H9 (cell line): ENCODE results near the gene SDK2. TPM values are rescaled to one million over a fixed set of nuclear protein-coding genes. Genes with fewer than 3 reads are reported as not detected.

Source experiments
- DNase-seq: peaks from one replicate; pipeline ENCODE4 v3.0.0-alpha.2; 2017
- H2AFZ ChIP-seq: one replicate; pipeline ENCODE4 v1.6.1; 2013; ENCODE audit warnings: mild to moderate bottlenecking, low read length, control low read depth, moderate library complexity
- H2AK5ac ChIP-seq: 2 replicates; pipeline ENCODE4 v1.6.1; 2013; ENCODE audit warnings: low read length, control low read depth, mixed read lengths; ENCODE audit not compliant: insufficient read length
- H2BK120ac ChIP-seq: one replicate; pipeline ENCODE4 v1.6.1; 2013; ENCODE audit warnings: low read depth, mild to moderate bottlenecking, low read length, control low read depth, inconsistent platforms; ENCODE audit not compliant: poor library complexity, severe bottlenecking
- H2BK12ac ChIP-seq: 2 replicates; pipeline ENCODE4 v1.6.1; 2013; ENCODE audit warnings: low read length, control low read depth, mixed read lengths, low read depth; ENCODE audit not compliant: insufficient read length
- H2BK15ac ChIP-seq: 2 replicates; pipeline ENCODE4 v1.6.1; 2013; ENCODE audit warnings: low read depth, low read length, control low read depth
- H2BK20ac ChIP-seq: one replicate; pipeline ENCODE4 v1.6.1; 2013; ENCODE audit warnings: low read depth, mild to moderate bottlenecking, low read length, control low read depth, inconsistent platforms; ENCODE audit not compliant: poor library complexity, severe bottlenecking
- H2BK5ac ChIP-seq: 2 replicates; pipeline ENCODE4 v1.6.1; 2013; ENCODE audit warnings: low read length, control low read depth, mixed read lengths; ENCODE audit not compliant: insufficient read length
- H3K14ac ChIP-seq: 2 replicates; pipeline ENCODE4 v1.6.1; 2013; ENCODE audit warnings: low read length, control low read depth; ENCODE audit not compliant: insufficient read depth
- H3K18ac ChIP-seq: 2 replicates; pipeline ENCODE4 v1.6.1; 2013; ENCODE audit warnings: low read depth, mild to moderate bottlenecking, mixed read lengths, low read length, control low read depth; ENCODE audit not compliant: insufficient read length
- H3K23ac ChIP-seq: 2 replicates; pipeline ENCODE4 v1.6.1; 2013; ENCODE audit warnings: low read length, control low read depth, mixed read lengths, low read depth; ENCODE audit not compliant: insufficient read length
- H3K23me2 ChIP-seq: 2 replicates; pipeline ENCODE4 v1.6.1; 2013; ENCODE audit warnings: low read depth, mild to moderate bottlenecking, mixed read lengths, low read length, control low read depth; ENCODE audit not compliant: insufficient read length, poor library complexity, severe bottlenecking
- H3K27ac ChIP-seq: 2 replicates; pipeline ENCODE4 v1.5.1; 2013; ENCODE audit warnings: low read length, control low read depth, mixed read lengths, low read depth; ENCODE audit not compliant: insufficient read length
- H3K27me3 ChIP-seq: 2 replicates; pipeline ENCODE4 v1.6.1; 2013; ENCODE audit warnings: low read length, control low read depth, inconsistent platforms; ENCODE audit not compliant: insufficient read depth
- H3K4ac ChIP-seq: 2 replicates; pipeline ENCODE4 v1.6.1; 2013; ENCODE audit warnings: low read depth, mild to moderate bottlenecking, control low read depth, inconsistent platforms, low read length, moderate library complexity
- H3K4me1 ChIP-seq: 2 replicates; pipeline ENCODE4 v1.6.1; 2013; ENCODE audit warnings: low read length, control low read depth, inconsistent platforms; ENCODE audit not compliant: insufficient read depth
- H3K4me2 ChIP-seq: 2 replicates; pipeline ENCODE4 v1.6.1; 2013; ENCODE audit warnings: low read length, control low read depth, mixed read lengths; ENCODE audit not compliant: insufficient read length, insufficient read depth
- H3K56ac ChIP-seq: 2 replicates; pipeline ENCODE4 v1.6.1; 2013; ENCODE audit warnings: low read depth, mild to moderate bottlenecking, mixed read lengths, low read length, control low read depth; ENCODE audit not compliant: insufficient read length
- H3K79me1 ChIP-seq: 2 replicates; pipeline ENCODE4 v1.6.1; 2013; ENCODE audit warnings: low read depth, mild to moderate bottlenecking, moderate library complexity, low read length, control low read depth, inconsistent platforms; ENCODE audit not compliant: insufficient read depth, poor library complexity, severe bottlenecking
- H3K79me2 ChIP-seq: 2 replicates; pipeline ENCODE4 v1.6.1; 2013; ENCODE audit warnings: low read length, control low read depth, inconsistent platforms; ENCODE audit not compliant: insufficient read depth
- H3K9ac ChIP-seq: 2 replicates; pipeline ENCODE4 v1.6.1; 2013; ENCODE audit warnings: low read length, control low read depth, mixed read lengths; ENCODE audit not compliant: insufficient read length; ENCODE audit errors: extremely low read depth
- H3K9me3 ChIP-seq: one replicate; pipeline ENCODE4 v1.6.1; 2013; ENCODE audit warnings: low read depth, low read length, inconsistent platforms; ENCODE audit not compliant: control insufficient read depth
- H3T11ph ChIP-seq: one replicate; pipeline ENCODE4 v1.6.1; 2013; ENCODE audit warnings: mild to moderate bottlenecking, low read length, control low read depth, inconsistent platforms
- H4K20me1 ChIP-seq: one replicate; pipeline ENCODE4 v1.6.1; 2013; ENCODE audit not compliant: control insufficient read depth, insufficient read length, insufficient read depth
- H4K5ac ChIP-seq: 2 replicates; pipeline ENCODE4 v1.6.1; 2013; ENCODE audit warnings: low read depth, mild to moderate bottlenecking, mixed read lengths, low read length, control low read depth; ENCODE audit not compliant: insufficient read length
- H4K8ac ChIP-seq: replicated peaks from 2 replicates; pipeline ENCODE4 v1.6.1; 2013; ENCODE audit warnings: low read length, control low read depth, mixed read lengths, low read depth; ENCODE audit not compliant: insufficient read length
- H4K91ac ChIP-seq: 2 replicates; pipeline ENCODE4 v1.6.1; 2013; ENCODE audit warnings: low read depth, mild to moderate bottlenecking, moderate library complexity, mixed read lengths, low read length, control low read depth; ENCODE audit not compliant: insufficient read length
- H3K27ac Mint-ChIP-seq, 3 experiments: 2 replicates in 2 of 3; 3 replicates in 1 of 3; pipeline ENCODE4 v1.8.0; 2020 to 2021; ENCODE audit warnings: mixed read lengths in 3 of 3, mild to moderate bottlenecking in 1 of 3, moderate library complexity in 1 of 3
- H3K27me3 Mint-ChIP-seq: 2 replicates; pipeline ENCODE4 v1.8.0; 2021; ENCODE audit warnings: low read depth, mild to moderate bottlenecking, moderate library complexity, mixed read lengths
- H3K36me3 Mint-ChIP-seq, 3 experiments: 2 replicates in 2 of 3; 3 replicates in 1 of 3; pipeline ENCODE4 v1.8.0; 2020 to 2021; ENCODE audit warnings: low read depth in 3 of 3, mixed read lengths in 3 of 3; ENCODE audit not compliant: insufficient read depth in 1 of 3
- H3K4me1 Mint-ChIP-seq, 2 experiments: 2 replicates each; pipeline ENCODE4 v1.8.0; 2020; ENCODE audit warnings: mixed read lengths in 2 of 2
- H3K4me3 Mint-ChIP-seq, 2 experiments: 2 replicates in 1 of 2; 3 replicates in 1 of 2; pipeline ENCODE4 v1.8.0; 2020 to 2021; ENCODE audit warnings: mild to moderate bottlenecking in 2 of 2, mixed read lengths in 2 of 2, moderate library complexity in 1 of 2
- H3K9me3 Mint-ChIP-seq, 2 experiments: 2 replicates in 1 of 2; 3 replicates in 1 of 2; pipeline ENCODE4 v1.8.0; 2020; ENCODE audit warnings: mild to moderate bottlenecking in 2 of 2, mixed read lengths in 2 of 2, moderate library complexity in 1 of 2
- CTCF ChIP-seq: fragments of 200-600 bp; sonication (generic); conservative IDR thresholded peaks from 3 replicates; pipeline ENCODE4 v1.8.0; 2021; ENCODE audit warnings: antibody characterized with exemption, mild to moderate bottlenecking
- WGBS: extraction: QIAGEN DNeasy Blood & Tissue Kit; methylation state at CpG from one replicate; pipeline ENCODE4 v1.1.7; 2013; ENCODE audit warnings: missing lambda C conversion rate, low lambda C conversion rate, mixed read lengths; ENCODE audit not compliant: insufficient read length; ENCODE audit errors: extremely low coverage; 5-methylcytosine and 5-hydroxymethylcytosine counted together
- total RNA-seq: library from RNA; stranded (reverse); gene quantifications from 2 replicates; pipeline ENCODE4 v1.2.1, GENCODE V29; 2021

SDK2 gene
- total RNA-seq, 1 experiment from 2014 or later = 9.1 TPM

- H3K27ac ChIP-seq = no peak overlapping the region
- H3K9me3 ChIP-seq = no peaks in the 10 kb centered on the region
- no peak overlapping the region for H3K4me3 Mint-ChIP-seq
- no peak overlapping the region for H2AK5ac ChIP-seq
- H3K4me1 Mint-ChIP-seq = peaks cover 28 to 58% of the 10 kb centered on the region in 2 experiments
- H2BK15ac ChIP-seq = no peak overlapping the region
- no peak overlapping the region for H2BK20ac ChIP-seq
- H3K4ac ChIP-seq = no peak overlapping the region
- no peaks in the 10 kb centered on the region for H3K27me3 ChIP-seq
- H4K20me1 ChIP-seq = no peaks in the 10 kb centered on the region
- H3K23me2 ChIP-seq = no peaks in the 10 kb centered on the region
- no peak overlapping the region for H4K5ac ChIP-seq
- no peaks in the 10 kb centered on the region for H3K79me2 ChIP-seq
- no peak overlapping the region for H2BK120ac ChIP-seq
- H2AFZ ChIP-seq = no peak overlapping the region
- no peak overlapping the region for H2BK5ac ChIP-seq
- H3K9ac ChIP-seq = no peak overlapping the region
- H3K27ac Mint-ChIP-seq = no peak overlapping the region; a peak in 1 of 7 replicates
- TF ChIP-seq CTCF = no peak
- H3K56ac ChIP-seq = no peak overlapping the region
- H3K4me1 ChIP-seq = no peaks in the 10 kb centered on the region; the same call in 1 of the 2 replicates
- H3T11ph ChIP-seq = no peak overlapping the region
- no peak overlapping the region for H3K23ac ChIP-seq
- peaks cover 8% of the 10 kb centered on the region for H3K27me3 Mint-ChIP-seq
- no peaks in the 10 kb centered on the region; a peak in 1 of 7 replicates for H3K36me3 Mint-ChIP-seq
- no peaks in the 10 kb centered on the region for H3K79me1 ChIP-seq
- no peak overlapping the region for H4K8ac ChIP-seq
- H2BK12ac ChIP-seq = no peak overlapping the region
- no peak overlapping the region for H3K18ac ChIP-seq
- no CpG with 5 or more reads among the region's 18 CpGs for WGBS
- no peak overlapping the region for H3K4me2 ChIP-seq
- no peaks in the 10 kb centered on the region for H3K9me3 Mint-ChIP-seq
- no peak overlapping the region for H4K91ac ChIP-seq
- DNase-seq = no peak
- H3K14ac ChIP-seq = no peak overlapping the region
Observed at GRCh38 chr17:73592501-73592961, 51.7 kb downstream of the SDK2 start.
